ENCODE data around the gene ADCYAP1R1. TPM values are rescaled to one million over a fixed set of nuclear protein-coding genes. Genes with fewer than 3 reads are reported as not detected.

Gene ADCYAP1R1
- polyA plus RNA-seq, 1 donor from 2014 or later: 8.6 TPM

GRCh38 chr7:31017721-31018120, 34.4 kb upstream of the ADCYAP1R1 start:
- Histone ChIP-seq H4K20me1 (ENCODE audit: insufficient read depth) (no peaks in the 10 kb centered on the region), H3K36me3 (ENCODE audit: insufficient read depth, low read length) (no peaks in the 10 kb centered on the region), H3K9me2 (ENCODE audit: insufficient read depth, low read length) (no peaks in the 10 kb centered on the region), H3K4me3 (ENCODE audit: low read length) (no peak overlapping the region), H3K9me3 (ENCODE audit: low read length) (no peaks in the 10 kb centered on the region), H3K27me3 (ENCODE audit: insufficient read depth, low read depth, low read length) (no peaks in the 10 kb centered on the region), H3F3A (ENCODE audit: insufficient read depth, low read length, poor library complexity, severe bottlenecking) (no peaks in the 10 kb centered on the region), H3K9ac (ENCODE audit: low read length) (no peak overlapping the region), H2AFZ (ENCODE audit: low read depth, low read length) (no peak overlapping the region), H3K79me2 (replicated peaks; ENCODE audit: insufficient read depth, low read length) (no peaks in the 10 kb centered on the region), H3K27ac (ENCODE audit: low read length) (no peak overlapping the region), H3K4me2 (ENCODE audit: low read length) (no peak overlapping the region)
- no peak for TF ChIP-seq EP300 (conservative IDR thresholded peaks at IDR 0.05; ENCODE audit: poor library complexity, severe bottlenecking)
- TF ChIP-seq TAF1 (IDR thresholded peaks at IDR 0.05; ENCODE audit: low read depth): no peak
- TF ChIP-seq, protein P1, sequence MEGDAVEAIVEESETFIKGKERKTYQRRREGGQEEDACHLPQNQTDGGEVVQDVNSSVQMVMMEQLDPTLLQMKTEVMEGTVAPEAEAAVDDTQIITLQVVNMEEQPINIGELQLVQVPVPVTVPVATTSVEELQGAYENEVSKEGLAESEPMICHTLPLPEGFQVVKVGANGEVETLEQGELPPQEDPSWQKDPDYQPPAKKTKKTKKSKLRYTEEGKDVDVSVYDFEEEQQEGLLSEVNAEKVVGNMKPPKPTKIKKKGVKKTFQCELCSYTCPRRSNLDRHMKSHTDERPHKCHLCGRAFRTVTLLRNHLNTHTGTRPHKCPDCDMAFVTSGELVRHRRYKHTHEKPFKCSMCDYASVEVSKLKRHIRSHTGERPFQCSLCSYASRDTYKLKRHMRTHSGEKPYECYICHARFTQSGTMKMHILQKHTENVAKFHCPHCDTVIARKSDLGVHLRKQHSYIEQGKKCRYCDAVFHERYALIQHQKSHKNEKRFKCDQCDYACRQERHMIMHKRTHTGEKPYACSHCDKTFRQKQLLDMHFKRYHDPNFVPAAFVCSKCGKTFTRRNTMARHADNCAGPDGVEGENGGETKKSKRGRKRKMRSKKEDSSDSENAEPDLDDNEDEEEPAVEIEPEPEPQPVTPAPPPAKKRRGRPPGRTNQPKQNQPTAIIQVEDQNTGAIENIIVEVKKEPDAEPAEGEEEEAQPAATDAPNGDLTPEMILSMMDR (IDR thresholded peaks at IDR 0.05; ENCODE audit: poor library complexity, severe bottlenecking): no peak
- no peak for TF ChIP-seq EZH2 (IDR thresholded peaks at IDR 0.05; ENCODE audit: borderline replicate concordance, insufficient read depth, low read length, poor library complexity, severe bottlenecking)
- no peak for TF ChIP-seq POLR2AphosphoS5 (IDR thresholded peaks at IDR 0.05)
- no peak for TF ChIP-seq REST (IDR thresholded peaks at IDR 0.05; ENCODE audit: borderline replicate concordance)
- no peak for TF ChIP-seq SMC3 (conservative IDR thresholded peaks at IDR 0.05; ENCODE audit: poor library complexity)
- TF ChIP-seq MXI1 (conservative IDR thresholded peaks at IDR 0.05; ENCODE audit: poor library complexity, severe bottlenecking): no peak
- TF ChIP-seq RAD21 (conservative IDR thresholded peaks at IDR 0.05): no peak

GRCh38 chr7:31019509-31019908, 32.6 kb upstream of the ADCYAP1R1 start:
- Histone ChIP-seq H3K9me2 (ENCODE audit: insufficient read depth, low read length) (no peaks in the 10 kb centered on the region), H3K36me3 (ENCODE audit: insufficient read depth, low read length) (no peaks in the 10 kb centered on the region), H3K9me3 (ENCODE audit: low read length) (no peaks in the 10 kb centered on the region), H3K27me3 (ENCODE audit: insufficient read depth, low read depth, low read length) (no peaks in the 10 kb centered on the region), H3K4me2 (ENCODE audit: low read length) (no peak overlapping the region), H4K20me1 (ENCODE audit: insufficient read depth) (no peaks in the 10 kb centered on the region), H2AFZ (ENCODE audit: low read depth, low read length) (no peak overlapping the region), H3K27ac (ENCODE audit: low read length) (no peak overlapping the region), H3K9ac (ENCODE audit: low read length) (no peak overlapping the region), H3K4me3 (ENCODE audit: low read length) (no peak overlapping the region), H3F3A (ENCODE audit: insufficient read depth, low read length, poor library complexity, severe bottlenecking) (no peaks in the 10 kb centered on the region), H3K79me2 (replicated peaks; ENCODE audit: insufficient read depth, low read length) (no peaks in the 10 kb centered on the region)
- TF ChIP-seq REST (IDR thresholded peaks at IDR 0.05; ENCODE audit: borderline replicate concordance) (no peak), RAD21 (conservative IDR thresholded peaks at IDR 0.05) (no peak), TAF1 (IDR thresholded peaks at IDR 0.05; ENCODE audit: low read depth) (no peak), EP300 (conservative IDR thresholded peaks at IDR 0.05; ENCODE audit: poor library complexity, severe bottlenecking) (no peak), POLR2AphosphoS5 (IDR thresholded peaks at IDR 0.05) (no peak), MXI1 (conservative IDR thresholded peaks at IDR 0.05; ENCODE audit: poor library complexity, severe bottlenecking) (no peak), SMC3 (conservative IDR thresholded peaks at IDR 0.05; ENCODE audit: poor library complexity) (no peak), EZH2 (IDR thresholded peaks at IDR 0.05; ENCODE audit: borderline replicate concordance, insufficient read depth, low read length, poor library complexity, severe bottlenecking) (no peak)
- TF ChIP-seq, protein P1 (IDR thresholded peaks at IDR 0.05; ENCODE audit: poor library complexity, severe bottlenecking): no peak

All from neural cell (in vitro differentiated cells).